Measurements from ENCODE around the gene P2RX2. TPM values are rescaled to one million over a fixed set of nuclear protein-coding genes. Genes with fewer than 3 reads are reported as not detected.

Gene P2RX2
- total RNA-seq, 1 experiment from 2014 or later: not detected

- CTCF ChIA-PET: no interaction called here
- intact Hi-C loops (cut with micrococcal nuclease): no loop called here
- H3K36me3 ChIP-seq (ENCODE audit: control insufficient read depth in 1 of 2, insufficient read depth in 2 of 2, low read length in 2 of 2): peaks cover 66 to 78% of the 10 kb centered on the region in 2 experiments
Observed at GRCh38 chr12:132658149-132658894, 39.7 kb downstream of the P2RX2 start.

More at GRCh38 chr12:132658149-132658894, 39.7 kb downstream of the P2RX2 start:
- no peaks in the 10 kb centered on the region for H4K20me1 ChIP-seq (ENCODE audit: insufficient read depth)
- H3K4me3 ChIP-seq (replicated peaks in 1 of 2; ENCODE audit: low read depth in 1 of 2, low read length in 2 of 2): no peak overlapping the region
- POLR2A ChIA-PET: no interaction called here
- no peaks in the 10 kb centered on the region for H3K9me2 ChIP-seq (ENCODE audit: insufficient read depth)
- no peaks in the 10 kb centered on the region for H3K27me3 ChIP-seq (ENCODE audit: insufficient read depth, low read length)
- H2AFZ ChIP-seq (ENCODE audit: low read depth, low read length, poor library complexity, severe bottlenecking): no peak overlapping the region
- H3K9ac ChIP-seq (ENCODE audit: low read length): no peak overlapping the region
- no peak overlapping the region for H3K4me2 ChIP-seq (ENCODE audit: low read length)
- H3K4me1 ChIP-seq (ENCODE audit: control insufficient read depth in 1 of 2, insufficient read depth in 2 of 2, low read length in 2 of 2): no peaks in the 10 kb centered on the region
- no peaks in the 10 kb centered on the region for H3K9me3 ChIP-seq (ENCODE audit: control insufficient read depth in 1 of 2, insufficient read depth in 1 of 2, low read depth in 1 of 2, low read length in 2 of 2)
- no peak overlapping the region for H3K27ac ChIP-seq (ENCODE audit: low read depth, low read length)
- TF ChIP-seq REST (IDR thresholded peaks at IDR 0.05; ENCODE audit: low read depth) (no peak), JUND (IDR thresholded peaks at IDR 0.05) (no peak), SP1 (IDR thresholded peaks at IDR 0.05; ENCODE audit: low read depth) (no peak), CTCF (IDR thresholded peaks at IDR 0.05 in 2 of 3, conservative IDR thresholded peaks at IDR 0.05 in 1 of 3; ENCODE audit: borderline replicate concordance in 1 of 3, insufficient read depth in 1 of 3, low read depth in 2 of 3, low read length in 2 of 3) (no peak), ELF1 (IDR thresholded peaks at IDR 0.05; ENCODE audit: borderline replicate concordance, low read depth) (no peak), ZFX (IDR thresholded peaks at IDR 0.05) (no peak), POLR2AphosphoS5 (IDR thresholded peaks at IDR 0.05; ENCODE audit: low read depth, low read length) (no peak), CBX3 (IDR thresholded peaks at IDR 0.05; ENCODE audit: low read depth) (no peak), MAX (IDR thresholded peaks at IDR 0.05) (no peak), YY1 (IDR thresholded peaks at IDR 0.05; ENCODE audit: extremely low read depth, insufficient replicate concordance, low read depth, low read length) (no peak), SRF (IDR thresholded peaks at IDR 0.05; ENCODE audit: low read depth) (no peak)
- ATAC-seq (no peak), DNase-seq (ENCODE audit: low read depth, low spot score) (no peak)
- 0 out of 2 replicates have a peak, but pooled peaks cover 3% of the 10 kb centered on the region for H3K79me2 ChIP-seq (ENCODE audit: insufficient read depth, low read length)
- RAD21 ChIA-PET (ENCODE audit: low non-redundant PET in 1 of 2, low total read pairs in 2 of 2, uncharacterized antibody in 2 of 2, unreplicated experiment in 2 of 2): no interaction called here
- no TSS peak for BruUV-seq (replicated peaks)

All from HCT116 (cell line).